H9 (cell line): ENCODE measurements around the gene KIAA1614. TPM values are rescaled to one million over a fixed set of nuclear protein-coding genes. Genes with fewer than 3 reads are reported as not detected.
A peak's percentile ranks its signal among the peaks of the same experiment; 100 is the strongest.

Experiments used
- DNase-seq: peaks from one replicate; pipeline ENCODE4 v3.0.0-alpha.2; 2017
- H2AFZ ChIP-seq: one replicate; pipeline ENCODE4 v1.6.1; 2013; ENCODE audit warnings: mild to moderate bottlenecking, low read length, control low read depth, moderate library complexity
- H2AK5ac ChIP-seq: 2 replicates; pipeline ENCODE4 v1.6.1; 2013; ENCODE audit warnings: low read length, control low read depth, mixed read lengths; ENCODE audit not compliant: insufficient read length
- H2BK120ac ChIP-seq: one replicate; pipeline ENCODE4 v1.6.1; 2013; ENCODE audit warnings: low read depth, mild to moderate bottlenecking, low read length, control low read depth, inconsistent platforms; ENCODE audit not compliant: poor library complexity, severe bottlenecking
- H2BK12ac ChIP-seq: 2 replicates; pipeline ENCODE4 v1.6.1; 2013; ENCODE audit warnings: low read length, control low read depth, mixed read lengths, low read depth; ENCODE audit not compliant: insufficient read length
- H2BK15ac ChIP-seq: 2 replicates; pipeline ENCODE4 v1.6.1; 2013; ENCODE audit warnings: low read depth, low read length, control low read depth
- H2BK20ac ChIP-seq: one replicate; pipeline ENCODE4 v1.6.1; 2013; ENCODE audit warnings: low read depth, mild to moderate bottlenecking, low read length, control low read depth, inconsistent platforms; ENCODE audit not compliant: poor library complexity, severe bottlenecking
- H2BK5ac ChIP-seq: 2 replicates; pipeline ENCODE4 v1.6.1; 2013; ENCODE audit warnings: low read length, control low read depth, mixed read lengths; ENCODE audit not compliant: insufficient read length
- H3K14ac ChIP-seq: 2 replicates; pipeline ENCODE4 v1.6.1; 2013; ENCODE audit warnings: low read length, control low read depth; ENCODE audit not compliant: insufficient read depth
- H3K18ac ChIP-seq: 2 replicates; pipeline ENCODE4 v1.6.1; 2013; ENCODE audit warnings: low read depth, mild to moderate bottlenecking, mixed read lengths, low read length, control low read depth; ENCODE audit not compliant: insufficient read length
- H3K23ac ChIP-seq: 2 replicates; pipeline ENCODE4 v1.6.1; 2013; ENCODE audit warnings: low read length, control low read depth, mixed read lengths, low read depth; ENCODE audit not compliant: insufficient read length
- H3K23me2 ChIP-seq: 2 replicates; pipeline ENCODE4 v1.6.1; 2013; ENCODE audit warnings: low read depth, mild to moderate bottlenecking, mixed read lengths, low read length, control low read depth; ENCODE audit not compliant: insufficient read length, poor library complexity, severe bottlenecking
- H3K27ac ChIP-seq: 2 replicates; pipeline ENCODE4 v1.5.1; 2013; ENCODE audit warnings: low read length, control low read depth, mixed read lengths, low read depth; ENCODE audit not compliant: insufficient read length
- H3K27me3 ChIP-seq: 2 replicates; pipeline ENCODE4 v1.6.1; 2013; ENCODE audit warnings: low read length, control low read depth, inconsistent platforms; ENCODE audit not compliant: insufficient read depth
- H3K4ac ChIP-seq: 2 replicates; pipeline ENCODE4 v1.6.1; 2013; ENCODE audit warnings: low read depth, mild to moderate bottlenecking, control low read depth, inconsistent platforms, low read length, moderate library complexity
- H3K4me1 ChIP-seq: 2 replicates; pipeline ENCODE4 v1.6.1; 2013; ENCODE audit warnings: low read length, control low read depth, inconsistent platforms; ENCODE audit not compliant: insufficient read depth
- H3K4me2 ChIP-seq: 2 replicates; pipeline ENCODE4 v1.6.1; 2013; ENCODE audit warnings: low read length, control low read depth, mixed read lengths; ENCODE audit not compliant: insufficient read length, insufficient read depth
- H3K56ac ChIP-seq: 2 replicates; pipeline ENCODE4 v1.6.1; 2013; ENCODE audit warnings: low read depth, mild to moderate bottlenecking, mixed read lengths, low read length, control low read depth; ENCODE audit not compliant: insufficient read length
- H3K79me1 ChIP-seq: 2 replicates; pipeline ENCODE4 v1.6.1; 2013; ENCODE audit warnings: low read depth, mild to moderate bottlenecking, moderate library complexity, low read length, control low read depth, inconsistent platforms; ENCODE audit not compliant: insufficient read depth, poor library complexity, severe bottlenecking
- H3K79me2 ChIP-seq: 2 replicates; pipeline ENCODE4 v1.6.1; 2013; ENCODE audit warnings: low read length, control low read depth, inconsistent platforms; ENCODE audit not compliant: insufficient read depth
- H3K9ac ChIP-seq: 2 replicates; pipeline ENCODE4 v1.6.1; 2013; ENCODE audit warnings: low read length, control low read depth, mixed read lengths; ENCODE audit not compliant: insufficient read length; ENCODE audit errors: extremely low read depth
- H3K9me3 ChIP-seq: one replicate; pipeline ENCODE4 v1.6.1; 2013; ENCODE audit warnings: low read depth, low read length, inconsistent platforms; ENCODE audit not compliant: control insufficient read depth
- H3T11ph ChIP-seq: one replicate; pipeline ENCODE4 v1.6.1; 2013; ENCODE audit warnings: mild to moderate bottlenecking, low read length, control low read depth, inconsistent platforms
- H4K20me1 ChIP-seq: one replicate; pipeline ENCODE4 v1.6.1; 2013; ENCODE audit not compliant: control insufficient read depth, insufficient read length, insufficient read depth
- H4K5ac ChIP-seq: 2 replicates; pipeline ENCODE4 v1.6.1; 2013; ENCODE audit warnings: low read depth, mild to moderate bottlenecking, mixed read lengths, low read length, control low read depth; ENCODE audit not compliant: insufficient read length
- H4K8ac ChIP-seq: replicated peaks from 2 replicates; pipeline ENCODE4 v1.6.1; 2013; ENCODE audit warnings: low read length, control low read depth, mixed read lengths, low read depth; ENCODE audit not compliant: insufficient read length
- H4K91ac ChIP-seq: 2 replicates; pipeline ENCODE4 v1.6.1; 2013; ENCODE audit warnings: low read depth, mild to moderate bottlenecking, moderate library complexity, mixed read lengths, low read length, control low read depth; ENCODE audit not compliant: insufficient read length
- H3K27ac Mint-ChIP-seq, 3 experiments: 2 replicates in 2 of 3; 3 replicates in 1 of 3; pipeline ENCODE4 v1.8.0; 2020 to 2021; ENCODE audit warnings: mixed read lengths in 3 of 3, mild to moderate bottlenecking in 1 of 3, moderate library complexity in 1 of 3
- H3K27me3 Mint-ChIP-seq: 2 replicates; pipeline ENCODE4 v1.8.0; 2021; ENCODE audit warnings: low read depth, mild to moderate bottlenecking, moderate library complexity, mixed read lengths
- H3K36me3 Mint-ChIP-seq, 3 experiments: 2 replicates in 2 of 3; 3 replicates in 1 of 3; pipeline ENCODE4 v1.8.0; 2020 to 2021; ENCODE audit warnings: low read depth in 3 of 3, mixed read lengths in 3 of 3; ENCODE audit not compliant: insufficient read depth in 1 of 3
- H3K4me1 Mint-ChIP-seq, 2 experiments: 2 replicates each; pipeline ENCODE4 v1.8.0; 2020; ENCODE audit warnings: mixed read lengths in 2 of 2
- H3K4me3 Mint-ChIP-seq, 2 experiments: 2 replicates in 1 of 2; 3 replicates in 1 of 2; pipeline ENCODE4 v1.8.0; 2020 to 2021; ENCODE audit warnings: mild to moderate bottlenecking in 2 of 2, mixed read lengths in 2 of 2, moderate library complexity in 1 of 2
- H3K9me3 Mint-ChIP-seq, 2 experiments: 2 replicates in 1 of 2; 3 replicates in 1 of 2; pipeline ENCODE4 v1.8.0; 2020; ENCODE audit warnings: mild to moderate bottlenecking in 2 of 2, mixed read lengths in 2 of 2, moderate library complexity in 1 of 2
- CTCF ChIP-seq: fragments of 200-600 bp; sonication (generic); conservative IDR thresholded peaks from 3 replicates; pipeline ENCODE4 v1.8.0; 2021; ENCODE audit warnings: antibody characterized with exemption, mild to moderate bottlenecking
- WGBS: extraction: QIAGEN DNeasy Blood & Tissue Kit; methylation state at CpG from one replicate; pipeline ENCODE4 v1.1.7; 2013; ENCODE audit warnings: missing lambda C conversion rate, low lambda C conversion rate, mixed read lengths; ENCODE audit not compliant: insufficient read length; ENCODE audit errors: extremely low coverage; 5-methylcytosine and 5-hydroxymethylcytosine counted together
- total RNA-seq: library from RNA; stranded (reverse); gene quantifications from 2 replicates; pipeline ENCODE4 v1.2.1, GENCODE V29; 2021

The KIAA1614 gene
- total RNA-seq, 1 experiment from 2014 or later, result 1.3 TPM

GRCh38 chr1:180947499-180947885 is 34.8 kb downstream of the KIAA1614 start:
- H2BK120ac ChIP-seq, result no peak overlapping the region
- WGBS, result no CpG with 5 or more reads among the region's 6 CpGs
- no peak overlapping the region for H3K18ac ChIP-seq

More at GRCh38 chr1:180947499-180947885, 34.8 kb downstream of the KIAA1614 start:
- Histone ChIP-seq H2BK20ac (no peak overlapping the region), H4K20me1 (no peaks in the 10 kb centered on the region), H3K27ac (no peak overlapping the region), H3K4ac (no peak overlapping the region), H3K23me2 (no peaks in the 10 kb centered on the region), H4K8ac (no peak overlapping the region), H3K79me1 (no peaks in the 10 kb centered on the region), H3K27me3 (no peaks in the 10 kb centered on the region), H3T11ph (no peak overlapping the region), H3K23ac (no peak overlapping the region), H4K5ac (no peak overlapping the region), H3K79me2 (no peaks in the 10 kb centered on the region), H3K9me3 (no peaks in the 10 kb centered on the region), H2BK15ac (no peak overlapping the region), H3K4me1 (no peaks in the 10 kb centered on the region), H3K14ac (no peak overlapping the region), H3K4me2 (no peak overlapping the region), H3K56ac (no peak overlapping the region), H2BK12ac (no peak overlapping the region), H3K9ac (no peak overlapping the region), H2BK5ac (no peak overlapping the region), H4K91ac (no peak overlapping the region), H2AFZ (no peak overlapping the region), H2AK5ac (no peak overlapping the region)
- TF ChIP-seq CTCF, result no peak
- Mint-ChIP-seq H3K4me1 (peaks cover 14 to 30% of the 10 kb centered on the region in 2 experiments), H3K4me3 (no peak overlapping the region), H3K27ac (peak overlapping the region in 1 of 3 experiments; percentile 42; a peak in 2 of 7 replicates), H3K9me3 (no peaks in the 10 kb centered on the region), H3K36me3 (peaks cover 0 to 29% (median 5%) of the 10 kb centered on the region in 3 experiments; a peak in 5 of 7 replicates), H3K27me3 (no peaks in the 10 kb centered on the region)
- no peak for DNase-seq
